ENCODE measurements around the gene ABCA2.

DNA sequence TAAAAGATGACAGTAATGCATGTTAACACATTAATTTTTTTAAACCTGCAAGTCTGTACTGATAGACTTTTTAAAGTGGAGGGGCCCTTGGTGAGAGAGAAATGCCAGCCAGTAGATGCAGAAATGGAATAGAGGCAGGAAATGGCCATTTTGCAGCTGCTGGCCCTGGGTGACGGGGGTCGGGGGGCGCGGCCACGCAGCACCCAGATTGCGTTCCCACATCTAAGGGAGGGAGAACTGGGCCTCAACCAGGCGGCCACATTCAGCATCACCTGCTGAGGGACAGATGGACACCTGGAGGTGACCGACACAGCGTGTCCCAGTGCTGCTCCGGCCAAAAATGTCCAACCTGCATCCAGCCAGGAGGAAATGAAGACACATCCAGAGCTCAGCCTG is 25.4 kb downstream of the ABCA2 start:
- TF ChIP-seq EZH2 (IDR thresholded peaks at IDR 0.05; ENCODE audit: borderline replicate concordance, low read length): no peak
- TF ChIP-seq, protein P1, sequence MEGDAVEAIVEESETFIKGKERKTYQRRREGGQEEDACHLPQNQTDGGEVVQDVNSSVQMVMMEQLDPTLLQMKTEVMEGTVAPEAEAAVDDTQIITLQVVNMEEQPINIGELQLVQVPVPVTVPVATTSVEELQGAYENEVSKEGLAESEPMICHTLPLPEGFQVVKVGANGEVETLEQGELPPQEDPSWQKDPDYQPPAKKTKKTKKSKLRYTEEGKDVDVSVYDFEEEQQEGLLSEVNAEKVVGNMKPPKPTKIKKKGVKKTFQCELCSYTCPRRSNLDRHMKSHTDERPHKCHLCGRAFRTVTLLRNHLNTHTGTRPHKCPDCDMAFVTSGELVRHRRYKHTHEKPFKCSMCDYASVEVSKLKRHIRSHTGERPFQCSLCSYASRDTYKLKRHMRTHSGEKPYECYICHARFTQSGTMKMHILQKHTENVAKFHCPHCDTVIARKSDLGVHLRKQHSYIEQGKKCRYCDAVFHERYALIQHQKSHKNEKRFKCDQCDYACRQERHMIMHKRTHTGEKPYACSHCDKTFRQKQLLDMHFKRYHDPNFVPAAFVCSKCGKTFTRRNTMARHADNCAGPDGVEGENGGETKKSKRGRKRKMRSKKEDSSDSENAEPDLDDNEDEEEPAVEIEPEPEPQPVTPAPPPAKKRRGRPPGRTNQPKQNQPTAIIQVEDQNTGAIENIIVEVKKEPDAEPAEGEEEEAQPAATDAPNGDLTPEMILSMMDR (IDR thresholded peaks at IDR 0.05; ENCODE audit: low read length): no peak
